ENCODE measurements around the gene WDPCP.

DNA sequence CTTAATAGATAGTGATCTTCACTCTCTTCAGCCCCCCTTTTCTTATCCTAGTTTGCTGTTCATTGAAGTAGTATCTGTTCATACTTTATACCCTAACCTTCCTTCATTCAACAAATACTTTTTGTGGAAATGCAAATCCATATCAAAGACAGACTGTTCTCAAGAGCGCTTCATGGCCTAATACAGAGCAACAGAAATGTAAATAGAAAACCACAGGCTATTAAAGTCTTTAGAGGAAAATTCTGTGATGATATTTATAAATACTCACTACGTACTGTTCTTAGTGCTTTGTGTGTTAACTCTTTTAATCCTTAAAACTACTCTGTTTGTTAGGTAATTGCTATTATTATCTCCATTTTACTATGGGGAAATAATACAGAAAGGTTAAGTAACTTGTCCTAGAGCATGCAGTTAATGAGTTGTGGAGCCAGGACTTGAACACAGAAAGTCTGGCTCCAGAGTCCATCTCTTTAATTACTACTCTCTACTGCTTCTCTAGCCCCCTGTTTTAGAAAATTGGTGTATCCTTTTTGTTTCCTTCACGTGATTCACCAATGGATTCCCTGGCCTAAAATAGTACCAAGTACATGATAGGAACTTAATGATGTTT lies 3.4 kb upstream of the WDPCP start:
- TF ChIP-seq, protein P1, sequence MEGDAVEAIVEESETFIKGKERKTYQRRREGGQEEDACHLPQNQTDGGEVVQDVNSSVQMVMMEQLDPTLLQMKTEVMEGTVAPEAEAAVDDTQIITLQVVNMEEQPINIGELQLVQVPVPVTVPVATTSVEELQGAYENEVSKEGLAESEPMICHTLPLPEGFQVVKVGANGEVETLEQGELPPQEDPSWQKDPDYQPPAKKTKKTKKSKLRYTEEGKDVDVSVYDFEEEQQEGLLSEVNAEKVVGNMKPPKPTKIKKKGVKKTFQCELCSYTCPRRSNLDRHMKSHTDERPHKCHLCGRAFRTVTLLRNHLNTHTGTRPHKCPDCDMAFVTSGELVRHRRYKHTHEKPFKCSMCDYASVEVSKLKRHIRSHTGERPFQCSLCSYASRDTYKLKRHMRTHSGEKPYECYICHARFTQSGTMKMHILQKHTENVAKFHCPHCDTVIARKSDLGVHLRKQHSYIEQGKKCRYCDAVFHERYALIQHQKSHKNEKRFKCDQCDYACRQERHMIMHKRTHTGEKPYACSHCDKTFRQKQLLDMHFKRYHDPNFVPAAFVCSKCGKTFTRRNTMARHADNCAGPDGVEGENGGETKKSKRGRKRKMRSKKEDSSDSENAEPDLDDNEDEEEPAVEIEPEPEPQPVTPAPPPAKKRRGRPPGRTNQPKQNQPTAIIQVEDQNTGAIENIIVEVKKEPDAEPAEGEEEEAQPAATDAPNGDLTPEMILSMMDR (IDR thresholded peaks at IDR 0.05): no peak
- TF ChIP-seq POLR2A (IDR thresholded peaks at IDR 0.05) (no peak), POLR2AphosphoS5 (IDR thresholded peaks at IDR 0.05) (no peak)
